ENCODE results near the gene VDAC1. TPM values are rescaled to one million over a fixed set of nuclear protein-coding genes. Genes with fewer than 3 reads are reported as not detected.

Gene VDAC1
- total RNA-seq, 1 experiment from 2014 or later, result 395 TPM

DNA sequence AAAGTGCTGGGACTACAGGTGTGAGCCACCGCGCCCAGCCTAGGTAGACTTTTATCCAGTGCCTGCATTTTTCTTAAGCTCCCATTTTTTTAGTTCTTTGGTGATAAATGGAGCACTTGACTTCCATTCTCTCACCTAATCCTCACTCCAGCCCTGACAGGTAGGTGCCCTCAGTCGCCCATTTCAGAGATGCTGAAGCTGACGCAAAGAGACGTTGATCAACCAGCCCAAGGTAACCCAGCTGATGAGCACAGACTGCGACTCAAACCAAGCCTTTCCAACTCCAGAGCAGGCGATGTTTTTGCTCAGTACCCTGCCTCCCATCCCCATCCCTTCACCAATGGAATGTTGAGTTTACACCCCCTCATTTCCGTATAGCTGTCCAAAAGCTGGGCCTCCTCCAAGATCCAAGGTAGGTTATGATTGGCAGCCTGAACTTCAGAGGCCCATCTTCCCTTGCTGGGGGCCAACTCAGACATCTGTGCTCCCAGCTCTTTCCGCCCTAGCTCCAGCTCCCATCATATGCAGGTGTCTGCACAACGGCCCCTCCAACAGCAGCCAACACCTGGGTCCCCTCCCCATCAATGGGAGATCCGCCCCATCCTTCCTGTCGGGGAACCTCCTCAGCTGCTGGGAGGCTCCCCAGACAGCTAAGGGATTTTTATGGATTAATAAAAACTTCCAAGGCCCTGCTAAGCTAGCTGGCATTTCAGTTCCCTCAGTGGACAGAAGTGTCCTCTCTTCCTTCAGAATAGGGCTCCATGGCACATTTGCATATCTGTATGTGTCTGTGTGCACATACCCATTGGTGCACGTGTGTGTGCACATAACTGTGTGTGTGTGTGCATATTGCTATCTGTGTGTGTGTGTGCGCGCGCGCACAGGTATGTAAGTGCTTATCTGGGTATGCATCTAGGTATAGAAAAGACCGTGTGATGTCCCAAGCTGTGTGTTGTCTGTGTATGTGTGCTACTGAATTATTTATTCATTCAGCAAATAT, 39.3 kb upstream of the VDAC1 start:
- CTCF ChIA-PET, result interaction anchor here (0.8 kb wide), 1 partner anchor 51 kb away, joined by 3 read pairs; no protein-coding TSS in a partner anchor
- no peak for ATAC-seq

DNA sequence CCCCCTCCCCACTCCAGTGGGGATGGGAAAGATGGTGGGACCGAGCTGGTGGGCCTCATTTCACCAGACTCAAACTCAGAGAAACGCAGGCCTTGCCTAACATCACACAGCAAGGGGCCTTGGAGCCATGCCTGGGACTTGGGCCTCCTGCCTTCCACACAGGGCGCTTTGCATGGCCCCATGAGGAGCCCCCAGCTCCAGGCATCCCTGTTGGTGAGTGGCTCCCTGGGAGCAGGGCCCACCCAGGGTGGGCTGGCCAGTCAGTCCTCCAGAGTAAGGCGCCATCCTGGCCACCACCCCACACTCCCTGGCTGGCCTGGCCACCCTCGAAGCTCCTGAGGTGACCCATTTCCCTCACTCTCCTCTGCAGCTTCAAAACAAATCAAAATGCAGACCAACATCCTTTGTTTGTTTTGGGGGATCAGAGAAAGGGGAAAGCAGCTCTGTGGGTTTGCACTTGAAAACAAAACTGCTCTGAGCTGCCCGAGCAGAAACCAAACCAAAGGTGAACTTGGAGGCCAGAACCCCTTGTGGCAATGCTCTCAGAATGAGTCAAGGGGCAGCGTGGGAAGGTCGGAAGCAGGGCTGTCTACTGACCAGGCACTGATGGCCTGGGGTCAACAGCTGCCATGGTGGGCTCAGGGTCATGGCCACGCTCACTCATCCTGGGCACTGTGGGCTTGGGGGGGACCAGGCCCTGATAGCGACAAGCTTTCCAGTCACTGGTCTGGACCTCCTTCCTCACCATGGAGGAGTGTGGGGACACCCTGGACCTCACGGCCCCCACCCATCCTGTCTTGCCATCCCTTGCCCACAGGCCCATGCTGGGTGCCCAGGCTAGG, 37.0 kb upstream of the VDAC1 start:
- BruUV-seq (replicated peaks), result no TSS peak
- POLR2A ChIA-PET, result interaction anchor here (1.4 kb wide), 1 partner anchor 105 kb away, joined by 3 read pairs; no protein-coding TSS in a partner anchor
- no peak overlapping the region; the same call in 1 of the 2 replicates for H3K27ac ChIP-seq (ENCODE audit: low read length)
- H3K4me3 ChIP-seq (ENCODE audit: low read depth in 2 of 2, low read length in 2 of 2), result no peak overlapping the region
- CTCF ChIA-PET, result interaction anchor here (1.5 kb wide), 1 partner anchor 99 kb away, joined by 7 read pairs; no protein-coding TSS in a partner anchor
- TF ChIP-seq TCF7L2 (IDR thresholded peaks at IDR 0.05; ENCODE audit: low read depth, low read length), result no peak
- TF ChIP-seq, protein P1, sequence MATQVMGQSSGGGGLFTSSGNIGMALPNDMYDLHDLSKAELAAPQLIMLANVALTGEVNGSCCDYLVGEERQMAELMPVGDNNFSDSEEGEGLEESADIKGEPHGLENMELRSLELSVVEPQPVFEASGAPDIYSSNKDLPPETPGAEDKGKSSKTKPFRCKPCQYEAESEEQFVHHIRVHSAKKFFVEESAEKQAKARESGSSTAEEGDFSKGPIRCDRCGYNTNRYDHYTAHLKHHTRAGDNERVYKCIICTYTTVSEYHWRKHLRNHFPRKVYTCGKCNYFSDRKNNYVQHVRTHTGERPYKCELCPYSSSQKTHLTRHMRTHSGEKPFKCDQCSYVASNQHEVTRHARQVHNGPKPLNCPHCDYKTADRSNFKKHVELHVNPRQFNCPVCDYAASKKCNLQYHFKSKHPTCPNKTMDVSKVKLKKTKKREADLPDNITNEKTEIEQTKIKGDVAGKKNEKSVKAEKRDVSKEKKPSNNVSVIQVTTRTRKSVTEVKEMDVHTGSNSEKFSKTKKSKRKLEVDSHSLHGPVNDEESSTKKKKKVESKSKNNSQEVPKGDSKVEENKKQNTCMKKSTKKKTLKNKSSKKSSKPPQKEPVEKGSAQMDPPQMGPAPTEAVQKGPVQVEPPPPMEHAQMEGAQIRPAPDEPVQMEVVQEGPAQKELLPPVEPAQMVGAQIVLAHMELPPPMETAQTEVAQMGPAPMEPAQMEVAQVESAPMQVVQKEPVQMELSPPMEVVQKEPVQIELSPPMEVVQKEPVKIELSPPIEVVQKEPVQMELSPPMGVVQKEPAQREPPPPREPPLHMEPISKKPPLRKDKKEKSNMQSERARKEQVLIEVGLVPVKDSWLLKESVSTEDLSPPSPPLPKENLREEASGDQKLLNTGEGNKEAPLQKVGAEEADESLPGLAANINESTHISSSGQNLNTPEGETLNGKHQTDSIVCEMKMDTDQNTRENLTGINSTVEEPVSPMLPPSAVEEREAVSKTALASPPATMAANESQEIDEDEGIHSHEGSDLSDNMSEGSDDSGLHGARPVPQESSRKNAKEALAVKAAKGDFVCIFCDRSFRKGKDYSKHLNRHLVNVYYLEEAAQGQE (IDR thresholded peaks at IDR 0.05; ENCODE audit: insufficient read depth in 1 of 2, low read depth in 2 of 2, low read length in 1 of 2), result no peak
- no peak for TF ChIP-seq POLR2AphosphoS5 (IDR thresholded peaks at IDR 0.05; ENCODE audit: low read depth, low read length)
- TF ChIP-seq SIN3A (IDR thresholded peaks at IDR 0.05; ENCODE audit: borderline replicate concordance, insufficient read depth, low read depth, low read length), result no peak
- TF ChIP-seq, protein P2, sequence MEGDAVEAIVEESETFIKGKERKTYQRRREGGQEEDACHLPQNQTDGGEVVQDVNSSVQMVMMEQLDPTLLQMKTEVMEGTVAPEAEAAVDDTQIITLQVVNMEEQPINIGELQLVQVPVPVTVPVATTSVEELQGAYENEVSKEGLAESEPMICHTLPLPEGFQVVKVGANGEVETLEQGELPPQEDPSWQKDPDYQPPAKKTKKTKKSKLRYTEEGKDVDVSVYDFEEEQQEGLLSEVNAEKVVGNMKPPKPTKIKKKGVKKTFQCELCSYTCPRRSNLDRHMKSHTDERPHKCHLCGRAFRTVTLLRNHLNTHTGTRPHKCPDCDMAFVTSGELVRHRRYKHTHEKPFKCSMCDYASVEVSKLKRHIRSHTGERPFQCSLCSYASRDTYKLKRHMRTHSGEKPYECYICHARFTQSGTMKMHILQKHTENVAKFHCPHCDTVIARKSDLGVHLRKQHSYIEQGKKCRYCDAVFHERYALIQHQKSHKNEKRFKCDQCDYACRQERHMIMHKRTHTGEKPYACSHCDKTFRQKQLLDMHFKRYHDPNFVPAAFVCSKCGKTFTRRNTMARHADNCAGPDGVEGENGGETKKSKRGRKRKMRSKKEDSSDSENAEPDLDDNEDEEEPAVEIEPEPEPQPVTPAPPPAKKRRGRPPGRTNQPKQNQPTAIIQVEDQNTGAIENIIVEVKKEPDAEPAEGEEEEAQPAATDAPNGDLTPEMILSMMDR (IDR thresholded peaks at IDR 0.05), result no peak
- in situ Hi-C loops (cut with HindIII; ENCODE audit: low pct_unique_long_range_greater_than_20kb, low sequenced_read_pairs) (no loop called here), intact Hi-C loops (cut with micrococcal nuclease; ENCODE audit: unreplicated experiment) (no loop called here)
- no peaks in the 10 kb centered on the region for H3K27me3 ChIP-seq (ENCODE audit: control insufficient read depth, insufficient read depth, low read length)
- ATAC-seq (no peak), DNase-seq (ENCODE audit: low read depth, low spot score) (no peak)
- no peaks in the 10 kb centered on the region for H3K36me3 ChIP-seq (ENCODE audit: control insufficient read depth, insufficient read depth, low read length)
- H3K4me1 ChIP-seq (ENCODE audit: control insufficient read depth, insufficient read depth, low read length), result peaks cover 17% of the 10 kb centered on the region
- no peaks in the 10 kb centered on the region for H3K9me3 ChIP-seq (ENCODE audit: control insufficient read depth, insufficient read depth, low read depth, low read length)

More for the DNA sequence above, 39.3 kb upstream of the VDAC1 start:
- no TSS peak for BruUV-seq (replicated peaks)
- DNase-seq (ENCODE audit: low read depth, low spot score), result no peak
- POLR2A ChIA-PET, result interaction anchor here (0.7 kb wide), 1 partner anchor 9 kb away, joined by 3 read pairs; no protein-coding TSS in a partner anchor
- TF ChIP-seq, protein P2 (IDR thresholded peaks at IDR 0.05), result no peak
- no peak for TF ChIP-seq TCF7L2 (IDR thresholded peaks at IDR 0.05; ENCODE audit: low read depth, low read length)
- TF ChIP-seq SIN3A (IDR thresholded peaks at IDR 0.05; ENCODE audit: borderline replicate concordance, insufficient read depth, low read depth, low read length), result no peak
- TF ChIP-seq POLR2AphosphoS5 (IDR thresholded peaks at IDR 0.05; ENCODE audit: low read depth, low read length), result no peak
- TF ChIP-seq, protein P1 (IDR thresholded peaks at IDR 0.05; ENCODE audit: insufficient read depth in 1 of 2, low read depth in 2 of 2, low read length in 1 of 2), result no peak
- in situ Hi-C loops (cut with HindIII; ENCODE audit: low pct_unique_long_range_greater_than_20kb, low sequenced_read_pairs) (no loop called here), intact Hi-C loops (cut with micrococcal nuclease; ENCODE audit: unreplicated experiment) (no loop called here)
- Histone ChIP-seq H3K27ac (ENCODE audit: low read length) (no peak overlapping the region), H3K4me1 (ENCODE audit: control insufficient read depth, insufficient read depth, low read length) (no peaks in the 10 kb centered on the region), H3K9me3 (ENCODE audit: control insufficient read depth, insufficient read depth, low read depth, low read length) (no peaks in the 10 kb centered on the region), H3K4me3 (ENCODE audit: low read depth in 2 of 2, low read length in 2 of 2) (no peak overlapping the region), H3K27me3 (ENCODE audit: control insufficient read depth, insufficient read depth, low read length) (no peaks in the 10 kb centered on the region), H3K36me3 (ENCODE audit: control insufficient read depth, insufficient read depth, low read length) (no peaks in the 10 kb centered on the region)
